GM12892 (cell line): ENCODE measurements around the gene SMAD7.

ENCODE experiments used
- POLR2AphosphoS5 ChIP-seq: IDR thresholded peaks from 2 replicates; pipeline ENCODE4 v1.6.1; 2011; ENCODE audit warnings: low read depth, low read length, control low read depth
- TAF1 ChIP-seq: IDR thresholded peaks from 2 replicates; pipeline ENCODE4 v1.6.1; 2011; ENCODE audit warnings: low read depth, mild to moderate bottlenecking, control low read depth, low read length, borderline replicate concordance

DNA sequence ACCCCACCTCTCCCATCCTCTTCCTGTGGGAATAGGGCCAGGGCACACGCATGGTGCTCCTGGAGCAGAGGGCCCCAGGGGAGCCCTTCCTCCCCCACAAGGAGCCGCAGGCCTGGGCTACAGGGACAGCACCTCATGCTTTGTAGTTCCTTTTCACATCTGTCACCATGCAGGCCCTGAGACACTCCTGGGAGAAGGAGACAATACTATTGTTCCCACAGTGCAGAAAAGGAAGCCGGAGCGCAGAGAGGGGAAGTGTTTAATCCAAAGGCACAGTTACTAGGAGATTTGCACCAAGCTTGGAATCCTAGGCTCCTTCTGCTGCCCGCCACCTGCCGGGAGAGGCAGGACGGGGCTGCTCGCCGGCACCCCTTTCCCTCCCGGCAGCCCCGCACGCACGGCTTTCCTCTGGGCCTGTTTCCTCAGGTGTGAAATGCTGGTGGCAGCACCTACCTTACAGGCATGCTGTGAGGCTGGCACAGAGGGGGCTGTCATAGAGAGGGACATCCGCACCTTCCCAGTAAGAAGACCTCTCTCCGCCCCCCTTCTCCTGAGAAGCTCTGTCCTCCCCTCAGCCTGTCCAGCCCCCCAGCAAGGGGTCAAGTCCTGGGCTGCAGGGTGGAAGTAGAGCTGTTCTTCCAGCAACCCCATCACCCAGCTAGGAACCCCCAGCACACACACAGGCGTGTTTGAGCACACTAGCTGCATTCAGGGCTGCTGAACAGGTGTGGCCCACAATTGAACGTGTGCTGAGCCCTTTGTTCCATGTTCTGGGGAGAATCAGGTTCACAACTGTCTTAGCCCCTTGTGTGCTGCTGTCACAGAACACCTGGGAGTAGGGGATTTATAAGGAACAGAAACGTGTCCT is 62.6 kb downstream of the SMAD7 start:
- TF ChIP-seq POLR2AphosphoS5 = no peak
- TF ChIP-seq TAF1 = no peak
